Fibroblast of the aortic adventitia (primary cell): ENCODE results near the gene METAP1. TPM values are rescaled to one million over a fixed set of nuclear protein-coding genes. Genes with fewer than 3 reads are reported as not detected.

Experiments used
- DNase-seq: peaks from one replicate; pipeline ENCODE4 v3.0.0-alpha.2; 2010; ENCODE audit warnings: low read depth
- H3K4me3 ChIP-seq: 2 replicates; pipeline ENCODE4 v1.5.1; 2011; ENCODE audit warnings: low read depth, mild to moderate bottlenecking, control low read depth, low read length, moderate library complexity
- CTCF ChIP-seq: IDR thresholded peaks from 2 replicates; pipeline ENCODE4 v1.5.1; 2011; ENCODE audit warnings: mild to moderate bottlenecking, low read length, control low read depth, inconsistent platforms; ENCODE audit not compliant: insufficient read depth
- total RNA-seq: library from RNA; depleted of rRNA; stranded (reverse); fragments of >200 nt; gene quantifications from 2 replicates; pipeline ENCODE4 v1.2.3, GENCODE V29; 2012; ENCODE audit warnings: low replicate concordance

Gene METAP1
- total RNA-seq, 1 donor: 57.5 TPM

DNA sequence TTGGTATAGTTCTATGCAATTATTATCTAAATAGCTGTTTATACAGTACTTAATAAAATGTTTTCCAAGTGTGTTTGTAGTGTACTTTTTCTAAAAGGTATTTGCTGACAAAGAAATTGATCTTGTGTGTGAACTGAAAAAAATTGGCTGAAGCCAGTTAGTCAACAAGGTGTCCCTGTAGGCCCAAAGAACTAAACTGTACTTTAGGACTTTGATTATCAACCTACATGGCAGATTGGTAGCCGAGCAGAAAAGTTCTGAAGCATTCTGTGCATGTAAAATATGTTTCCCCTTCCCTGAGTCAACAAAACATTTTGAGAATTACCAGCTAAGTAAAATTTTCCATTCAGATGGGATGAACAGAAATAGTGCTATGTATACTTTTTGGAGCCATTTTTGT is 72.1 kb downstream of the METAP1 start:
- TF ChIP-seq CTCF: no peak
- H3K4me3 ChIP-seq: no peak overlapping the region
- no peak for DNase-seq

DNA sequence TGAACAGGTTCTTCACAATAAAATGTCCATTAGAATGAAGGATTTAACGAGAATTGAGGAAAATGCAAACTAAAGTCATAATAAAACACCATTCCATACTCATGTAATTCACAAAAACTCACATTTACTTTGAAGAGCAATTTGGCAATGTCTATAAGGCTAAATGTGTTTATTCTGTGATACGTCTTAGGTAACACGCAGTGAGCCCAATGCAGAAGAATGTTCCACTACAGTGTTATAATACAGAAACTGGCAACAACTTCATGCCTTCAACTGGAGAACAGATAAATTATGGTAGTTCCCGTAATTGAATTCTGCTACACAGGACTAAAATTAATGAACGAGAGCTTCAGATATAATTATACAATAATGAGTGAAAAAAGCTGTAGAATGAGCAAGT is 75.6 kb downstream of the METAP1 start:
- no peak overlapping the region for H3K4me3 ChIP-seq
- DNase-seq: no peak
- no peak for TF ChIP-seq CTCF

GRCh38 chr4:99074816-99075215 is 79.3 kb downstream of the METAP1 start:
- no peak for DNase-seq
- no peak for TF ChIP-seq CTCF
- no peak overlapping the region for H3K4me3 ChIP-seq

GRCh38 chr4:99076292-99076976 is 80.9 kb downstream of the METAP1 start:
- H3K4me3 ChIP-seq: no peak overlapping the region
- DNase-seq: no peak
- no peak for TF ChIP-seq CTCF

DNA sequence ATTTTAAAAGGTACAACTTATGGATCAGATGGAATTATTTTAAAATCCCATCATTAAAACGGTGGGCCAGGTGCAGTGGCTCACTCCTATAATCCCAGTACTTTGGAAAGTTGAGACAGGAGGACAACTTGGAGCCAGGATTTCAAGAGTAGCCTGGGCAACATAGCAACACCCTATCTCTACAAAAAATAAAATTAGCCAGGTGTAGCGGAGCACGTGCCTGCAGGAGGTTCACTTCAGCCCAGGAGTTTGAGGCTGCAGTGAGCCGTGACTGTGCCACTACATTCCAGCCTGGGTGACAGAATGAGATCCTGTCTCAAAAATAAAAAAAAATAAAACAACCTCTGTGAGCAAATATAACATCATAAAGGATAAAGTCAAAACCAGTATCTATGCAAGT is 81.7 kb downstream of the METAP1 start:
- no peak for TF ChIP-seq CTCF
- no peak for DNase-seq
- H3K4me3 ChIP-seq: no peak overlapping the region

GRCh38 chr4:99078336-99078735 is 82.8 kb downstream of the METAP1 start:
- no peak for TF ChIP-seq CTCF
- no peak for DNase-seq
- H3K4me3 ChIP-seq: no peak overlapping the region
